Activated CD4-positive, alpha-beta T cell treated with anti-CD3 and anti-CD28 coated beads, Interleukin-2, Interleukin-4, amounts not matched to agents 100 ng/mL and 50 ng/mL, durations not matched to agents 16 hours and 8 hours (primary cell): ENCODE results near the gene PTGER3.

Experiments used
- DNase-seq: peaks from one replicate; pipeline ENCODE4 v3.0.0-alpha.2; 2020; ENCODE audit warnings: low spot score

The PTGER3 gene

DNA sequence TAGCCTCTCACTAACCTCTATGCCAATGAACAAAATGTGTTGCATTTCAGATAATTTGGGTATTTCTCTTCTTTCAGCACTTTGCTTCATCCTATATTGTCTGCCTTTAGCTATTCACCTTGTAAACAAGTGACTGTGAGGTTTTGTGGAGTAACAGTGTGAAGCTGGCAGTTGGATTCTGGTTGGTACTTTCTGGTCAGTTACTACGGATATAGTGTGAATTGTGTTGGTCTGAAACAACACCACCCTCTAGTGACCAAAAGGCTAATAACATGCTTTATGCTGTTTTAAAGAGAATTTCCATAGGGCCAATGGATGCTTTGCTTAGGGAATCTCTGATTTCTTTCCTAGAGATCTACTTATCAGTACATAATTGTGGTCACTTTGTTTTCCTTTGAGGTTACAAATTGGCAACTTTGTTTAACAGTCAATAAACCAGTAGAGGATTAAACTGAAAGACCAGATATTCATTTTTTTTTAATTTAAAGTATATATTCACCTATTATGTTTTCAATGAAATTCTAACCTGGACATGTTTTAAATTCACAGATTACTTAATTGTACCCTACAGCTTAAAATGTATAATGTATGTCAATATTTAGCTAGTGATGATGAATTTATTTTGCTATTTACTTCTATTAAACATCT lies 2.5 kb upstream of the PTGER3 start:
- peak; percentile 64 for DNase-seq

DNA sequence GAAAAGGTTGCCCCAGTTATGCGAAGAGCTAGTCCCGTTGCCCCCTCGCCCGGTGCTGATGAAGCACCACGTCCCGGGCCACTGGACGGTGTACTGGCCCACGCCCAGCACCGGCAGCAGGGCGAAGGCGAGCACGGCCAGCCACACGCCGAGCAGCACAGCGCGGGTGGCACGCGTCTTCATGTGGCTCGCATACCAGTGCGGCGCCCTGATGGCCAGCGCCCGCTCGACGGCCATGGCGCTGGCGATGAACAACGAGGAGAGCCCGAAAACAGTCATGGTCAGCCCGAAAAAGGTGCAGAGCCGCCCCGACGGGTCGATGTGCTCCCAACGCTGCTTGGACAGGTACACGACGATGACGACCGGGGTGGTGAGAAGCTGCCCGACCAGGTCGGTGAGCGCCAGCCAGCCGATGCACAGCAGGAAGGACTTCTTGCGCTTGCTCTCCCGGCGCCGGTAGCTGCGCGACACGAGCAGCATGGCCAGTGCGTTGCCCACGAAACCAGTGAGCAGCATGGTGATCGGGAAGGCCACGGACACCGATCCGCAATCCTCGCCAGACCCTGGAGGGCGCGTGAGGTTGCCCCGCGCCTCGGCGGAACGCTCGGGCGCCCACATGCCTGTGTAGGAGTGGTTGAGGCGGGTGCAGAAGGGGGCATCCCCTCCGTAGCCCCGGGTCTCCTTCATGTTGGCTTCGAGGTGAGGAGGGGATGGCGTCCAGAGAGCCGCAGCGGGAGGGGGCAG lies 553 bp downstream of the PTGER3 start:
- DNase-seq = no peak

DNA sequence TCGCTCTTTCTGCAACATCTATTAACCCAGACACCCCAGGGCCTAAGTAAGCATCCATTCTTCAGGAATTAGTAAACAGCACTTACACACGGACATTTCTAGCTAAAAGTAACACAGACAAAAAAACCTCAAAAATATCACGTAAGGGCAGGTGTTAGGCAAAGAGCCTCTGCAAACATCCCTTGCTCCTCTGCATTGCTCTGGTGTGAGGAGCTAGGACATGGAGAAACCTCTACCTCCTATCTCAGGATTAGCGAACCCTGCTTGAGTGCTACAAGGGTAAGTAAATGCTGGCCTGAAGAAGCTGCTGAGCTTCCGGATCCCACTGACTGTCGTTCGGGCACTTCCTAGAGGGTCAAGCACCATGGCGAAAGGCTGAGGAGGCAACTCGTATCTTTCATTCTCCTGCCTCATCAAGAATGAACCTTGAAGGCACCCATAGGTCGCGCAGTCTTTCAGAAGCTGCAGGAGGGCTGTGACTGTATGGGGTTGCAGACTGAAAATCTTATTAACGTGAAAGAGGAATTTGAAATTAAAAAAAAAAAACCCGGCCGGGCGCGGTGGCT lies 2.1 kb downstream of the PTGER3 start:
- no peak for DNase-seq

DNA sequence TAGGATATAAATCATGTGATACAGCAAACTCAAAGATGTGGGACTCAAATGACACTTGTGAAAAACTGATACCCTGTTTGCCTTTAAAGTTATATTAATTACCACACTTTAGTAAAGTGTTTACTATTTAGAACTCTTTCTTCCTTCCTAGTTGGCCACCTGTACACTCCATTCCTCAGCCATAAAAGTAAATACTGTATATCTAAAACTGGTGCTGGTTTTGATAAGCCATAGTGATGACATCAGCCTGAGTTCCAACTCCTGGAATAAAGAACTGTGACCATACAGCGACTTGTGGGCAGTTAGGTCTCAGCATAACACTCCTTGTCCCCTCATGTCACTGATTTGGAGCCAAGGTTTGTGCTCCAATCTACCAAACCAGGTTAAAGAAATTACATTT lies 2.8 kb downstream of the PTGER3 start:
- no peak for DNase-seq

DNA sequence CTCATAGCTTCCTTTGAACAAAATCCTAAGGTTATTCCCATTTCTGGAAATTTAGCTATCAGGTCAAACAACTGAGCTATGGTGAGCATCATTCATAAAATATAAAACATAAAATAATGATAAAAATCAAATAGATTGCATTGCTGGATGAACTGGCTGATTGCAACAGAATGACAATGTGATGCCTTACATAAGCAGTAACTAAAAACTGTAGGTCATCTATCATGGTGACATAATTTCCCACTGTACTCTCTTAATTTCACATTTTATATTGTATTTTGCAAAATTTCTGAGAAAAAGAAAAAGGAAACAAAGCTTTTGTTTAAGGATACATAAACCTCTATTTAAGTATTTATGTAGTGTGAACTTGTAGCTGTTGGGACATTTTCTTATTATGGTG lies 4.6 kb downstream of the PTGER3 start:
- no peak for DNase-seq

DNA sequence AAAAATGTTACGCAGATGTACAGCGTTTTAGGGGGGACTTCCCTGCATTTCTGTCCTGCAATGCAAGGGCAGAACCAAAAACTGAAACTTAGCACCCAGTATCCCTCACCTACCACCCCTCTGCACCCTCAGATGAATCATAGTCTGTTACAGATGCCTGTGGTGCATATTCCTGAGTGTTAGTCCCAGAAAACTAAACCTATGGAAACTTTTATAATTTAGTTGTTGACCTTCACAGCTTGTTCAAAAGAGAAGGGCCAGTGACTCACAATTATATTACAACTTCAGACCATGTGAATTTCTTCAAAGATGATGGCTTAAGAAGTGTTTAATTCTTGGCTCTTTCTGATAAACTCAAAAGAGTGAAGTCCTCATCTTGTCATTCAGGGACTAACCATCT lies 5.8 kb downstream of the PTGER3 start:
- no peak for DNase-seq

DNA sequence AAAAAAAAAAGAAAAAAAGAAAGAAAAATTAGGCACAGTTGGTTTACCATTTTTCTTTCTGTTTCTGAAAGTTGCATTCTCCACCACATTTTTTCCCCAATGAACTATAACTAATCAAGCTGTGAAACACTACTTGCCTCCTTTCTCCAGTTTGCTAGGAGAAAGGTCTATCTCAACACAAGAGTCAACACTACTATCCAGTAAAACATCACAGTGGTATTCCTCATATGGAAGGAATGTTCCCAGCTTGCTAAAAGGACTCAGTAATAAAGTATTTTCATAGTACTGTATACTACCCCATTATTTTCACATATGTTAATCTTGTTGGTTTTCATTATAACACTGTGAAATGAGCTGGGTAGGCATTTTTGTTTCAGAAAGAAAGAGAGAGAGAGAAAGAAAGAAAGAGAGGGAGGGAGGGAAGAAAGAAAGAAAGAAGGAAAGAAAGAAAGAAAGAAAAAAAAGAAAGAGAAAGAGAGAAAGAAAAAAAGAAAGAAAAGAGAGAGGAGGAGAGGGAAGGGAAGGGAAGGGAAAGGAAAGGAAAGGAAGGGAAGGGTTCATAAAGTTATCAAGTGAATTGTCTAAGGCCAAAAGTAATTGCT lies 7.9 kb downstream of the PTGER3 start:
- no peak for DNase-seq

DNA sequence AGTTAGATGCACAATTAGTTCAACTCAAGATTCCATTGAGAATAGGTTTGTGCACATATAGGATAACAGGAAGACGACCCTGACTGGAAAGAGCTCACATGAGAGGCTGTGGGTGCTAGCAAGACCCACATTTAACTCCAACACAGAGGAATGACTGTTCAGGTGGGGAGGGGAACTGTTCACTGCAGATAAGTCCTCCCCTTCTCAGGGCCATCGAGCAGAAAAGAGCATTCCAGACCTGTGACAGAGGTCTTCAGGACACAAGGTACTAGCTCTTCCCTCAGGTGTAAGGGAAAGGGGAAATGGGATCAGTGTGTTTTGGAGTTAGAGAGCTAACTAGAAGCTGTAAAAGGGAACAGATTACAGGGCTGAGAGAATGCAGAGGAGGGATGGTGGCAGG lies 8.7 kb downstream of the PTGER3 start:
- DNase-seq = no peak

DNA sequence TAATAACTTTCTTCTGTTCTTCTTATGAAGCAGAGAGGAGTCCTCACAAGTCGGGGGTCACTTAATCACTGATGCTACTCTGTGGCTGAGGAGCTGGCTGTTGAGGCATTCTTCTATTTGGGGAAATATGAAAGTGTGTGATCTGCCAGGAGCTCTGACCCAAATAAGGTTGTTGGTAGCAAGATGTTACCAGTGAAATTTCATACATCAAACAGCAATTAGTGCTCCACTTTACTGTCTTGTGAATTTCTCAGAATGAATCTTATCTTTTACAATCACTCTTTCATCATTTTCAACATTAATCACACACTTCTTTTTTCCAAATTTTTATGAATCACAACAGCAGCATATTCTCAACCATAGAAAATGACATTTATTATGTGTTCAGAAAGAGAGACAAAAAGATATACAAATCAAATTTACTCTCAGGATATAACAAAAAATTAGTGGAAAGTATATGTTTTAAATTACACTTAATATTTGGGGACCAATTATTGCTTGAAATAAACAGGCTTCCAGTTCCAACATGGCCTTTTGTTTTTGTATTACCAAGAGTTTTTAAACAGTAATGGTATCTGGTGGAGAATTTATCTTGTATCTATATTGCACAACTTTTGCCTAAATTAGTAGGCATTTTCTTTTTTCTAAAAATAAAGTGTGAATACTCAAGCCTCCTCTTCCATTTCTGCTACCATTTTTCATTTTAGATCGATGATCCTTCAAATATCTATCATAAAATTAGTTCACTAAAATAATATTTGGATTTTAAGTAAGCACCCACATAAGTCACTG lies 9.6 kb downstream of the PTGER3 start:
- peak; percentile 23 for DNase-seq

DNA sequence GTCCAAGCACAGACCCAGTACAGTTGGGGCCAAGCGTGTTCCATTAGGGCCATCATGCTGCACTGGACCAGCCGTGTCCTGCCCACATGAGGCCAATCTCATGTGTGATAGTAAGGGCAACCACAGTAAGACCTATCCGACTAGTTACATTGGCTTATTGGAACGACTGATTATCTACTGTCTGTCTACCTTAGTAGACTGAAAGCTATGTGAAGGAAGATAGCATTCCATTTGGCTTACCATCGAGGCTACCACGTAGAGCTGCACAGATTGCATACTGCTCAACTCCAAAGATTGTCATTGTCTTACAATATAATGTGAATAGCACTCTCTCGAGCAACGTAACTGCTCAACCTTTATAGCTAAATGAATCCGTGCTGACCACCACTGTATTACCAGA lies 10.6 kb downstream of the PTGER3 start:
- no peak for DNase-seq

DNA sequence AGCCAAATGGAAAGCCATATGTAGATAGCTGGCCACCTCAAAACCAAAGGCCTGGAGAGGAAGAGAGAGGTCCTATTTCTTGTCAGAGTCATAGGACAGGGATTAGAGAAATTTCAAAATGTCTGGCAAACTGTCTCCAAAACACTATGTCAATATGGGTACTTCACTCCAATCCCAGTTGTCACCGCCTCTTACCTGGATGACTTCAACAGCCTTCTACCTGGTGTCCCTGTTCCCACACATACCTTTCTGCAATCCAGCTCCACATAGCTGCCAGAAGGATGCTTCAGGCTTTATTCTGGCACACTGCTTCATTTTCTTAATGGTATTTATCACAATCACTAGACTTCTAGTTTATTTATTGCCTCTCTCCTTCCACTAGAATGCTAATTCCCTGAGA lies 14.5 kb downstream of the PTGER3 start:
- DNase-seq = no peak

DNA sequence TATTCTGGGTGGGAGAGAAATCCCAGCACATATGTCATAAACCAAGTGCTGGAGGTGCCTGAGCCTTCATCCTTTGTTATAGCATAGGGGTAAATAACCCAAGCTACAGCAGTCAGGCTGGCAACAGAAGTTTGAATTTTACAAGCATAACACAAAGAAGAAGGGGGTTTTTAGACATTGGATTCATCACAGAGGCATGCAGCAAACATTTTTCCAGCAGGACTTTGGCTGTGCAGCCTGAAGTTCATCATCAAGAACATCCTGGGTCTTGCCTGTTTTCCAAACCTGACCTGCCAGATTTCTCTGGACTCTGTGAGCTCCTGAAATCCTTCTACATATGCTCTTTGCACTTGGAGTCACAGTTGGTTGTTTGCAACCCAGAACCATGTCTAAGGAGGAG lies 16.2 kb downstream of the PTGER3 start:
- DNase-seq = no peak

DNA sequence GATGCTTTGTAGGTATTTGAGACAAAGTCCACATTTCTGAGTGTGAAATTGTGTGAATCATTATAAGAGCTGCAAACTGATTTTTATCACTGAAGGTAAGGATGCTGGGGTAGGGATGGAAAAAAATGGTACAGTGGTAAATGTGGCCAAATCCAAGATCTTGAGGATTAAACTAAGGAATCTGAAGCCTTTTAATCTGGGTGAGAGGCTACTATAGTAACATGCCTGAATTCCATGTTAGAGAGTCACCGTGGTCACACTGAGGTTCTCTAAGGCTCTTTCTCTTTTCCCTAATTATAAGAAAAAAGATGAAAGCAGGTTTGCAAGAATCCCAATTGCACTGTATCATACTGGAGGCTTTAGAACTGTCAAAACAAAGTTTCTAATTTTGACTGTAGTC lies 17.6 kb downstream of the PTGER3 start:
- no peak for DNase-seq

DNA sequence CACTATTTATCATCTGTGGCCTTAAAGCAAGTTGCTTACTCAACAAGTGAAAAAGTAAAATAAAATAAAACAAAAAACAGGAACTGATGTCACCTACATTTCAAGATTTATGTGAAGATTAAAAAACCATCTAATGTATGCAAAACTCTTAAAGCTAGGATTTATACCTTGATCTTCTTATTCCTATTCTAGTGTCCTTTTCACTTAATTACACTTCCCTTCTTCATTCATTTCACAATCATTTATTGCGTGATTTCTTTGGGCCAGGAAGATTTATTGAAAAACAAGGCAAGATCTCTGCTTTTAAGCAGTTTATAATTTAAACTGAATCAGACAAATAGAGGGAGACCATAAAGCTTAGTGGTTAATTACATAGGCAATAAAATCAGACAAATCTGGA lies 18.6 kb downstream of the PTGER3 start:
- DNase-seq = no peak

DNA sequence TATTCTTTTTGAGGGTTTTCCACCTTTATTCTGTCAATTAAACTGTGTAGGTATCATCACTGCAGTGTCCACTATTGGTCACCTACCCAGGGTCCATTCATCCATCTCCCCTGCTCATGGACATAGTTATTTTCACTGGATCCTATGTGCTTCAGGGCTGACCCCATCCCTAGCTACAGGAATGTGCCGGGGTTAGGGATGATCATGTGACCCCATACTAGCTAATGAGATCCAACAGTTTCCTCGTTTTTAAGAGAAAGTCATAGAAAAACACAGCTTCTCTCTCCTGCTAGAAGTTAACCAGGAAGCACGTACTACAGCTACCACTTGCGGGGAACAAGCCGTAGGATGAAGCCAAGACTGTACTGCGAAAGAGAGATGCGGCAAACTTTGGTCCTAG lies 19.6 kb downstream of the PTGER3 start:
- DNase-seq = no peak

DNA sequence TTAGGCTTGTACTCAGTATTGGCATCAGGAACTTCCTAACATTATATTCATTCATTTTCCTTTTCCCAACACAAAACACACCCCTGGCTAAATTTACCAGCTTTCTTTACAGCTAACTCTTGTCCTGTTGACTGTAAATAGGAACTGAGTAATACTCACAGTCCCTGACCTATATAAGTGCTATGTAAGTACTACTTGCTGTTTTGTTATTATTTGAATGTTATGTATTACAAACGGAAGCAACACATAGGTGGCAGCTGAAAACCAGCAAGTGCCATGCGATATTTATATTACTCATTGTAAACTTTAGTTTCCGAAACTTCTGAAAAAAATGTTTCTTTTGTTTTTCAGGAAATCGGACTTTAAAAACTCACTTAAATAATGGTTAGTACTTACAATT lies 21.5 kb downstream of the PTGER3 start:
- DNase-seq = no peak

DNA sequence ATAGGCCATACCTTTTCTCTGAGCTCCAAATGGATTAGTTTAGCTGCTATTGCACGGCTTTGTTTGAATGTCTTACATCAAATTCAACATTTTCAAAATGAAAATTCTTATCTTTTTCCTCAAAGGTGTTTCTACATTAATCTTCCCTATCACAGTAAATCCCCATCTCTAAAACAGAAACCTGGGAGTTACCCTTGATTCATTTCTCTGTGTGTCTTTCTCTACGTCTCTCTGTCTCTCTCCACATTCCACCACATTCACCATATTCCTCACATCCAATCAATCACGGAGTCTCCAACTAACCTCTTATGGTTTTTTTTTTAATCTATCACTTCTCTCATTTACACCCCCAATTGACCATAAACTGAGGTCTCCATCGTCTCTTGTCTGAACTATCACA lies 24.1 kb downstream of the PTGER3 start:
- DNase-seq = no peak

DNA sequence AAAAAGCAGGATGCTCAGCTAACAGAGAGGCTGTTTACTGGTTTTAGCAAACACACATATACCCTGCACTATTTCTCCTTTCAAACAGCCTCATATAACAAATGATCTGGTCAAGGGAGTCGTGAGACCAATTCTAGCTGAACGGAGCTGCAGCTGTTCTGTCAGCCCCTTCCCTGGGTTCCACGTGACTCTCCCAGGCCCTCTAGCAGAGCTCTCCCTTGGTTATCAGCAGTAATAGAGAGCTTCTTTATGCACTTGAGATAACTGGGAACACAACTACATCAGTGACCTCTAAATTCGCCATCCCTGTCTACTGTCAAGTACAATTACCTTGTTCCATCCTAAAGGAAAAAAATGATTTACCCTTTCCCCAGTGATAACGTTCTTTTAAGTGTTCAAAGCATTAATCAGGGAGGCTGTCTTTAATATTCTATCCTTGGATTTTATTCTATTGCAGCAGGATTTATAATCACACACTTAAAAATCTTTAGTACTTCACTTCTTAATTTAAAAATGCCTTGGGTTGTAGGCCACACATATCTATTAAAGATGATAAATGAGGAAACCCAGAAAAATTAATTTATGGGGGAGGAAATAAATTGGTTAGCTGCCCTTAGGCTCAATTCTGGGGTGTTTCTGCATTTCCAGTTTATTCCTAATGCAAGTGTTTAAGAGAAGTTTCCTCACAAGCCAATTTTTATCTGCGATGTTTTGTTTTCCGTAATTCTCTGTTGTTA lies 28.2 kb downstream of the PTGER3 start:
- DNase-seq = no peak

DNA sequence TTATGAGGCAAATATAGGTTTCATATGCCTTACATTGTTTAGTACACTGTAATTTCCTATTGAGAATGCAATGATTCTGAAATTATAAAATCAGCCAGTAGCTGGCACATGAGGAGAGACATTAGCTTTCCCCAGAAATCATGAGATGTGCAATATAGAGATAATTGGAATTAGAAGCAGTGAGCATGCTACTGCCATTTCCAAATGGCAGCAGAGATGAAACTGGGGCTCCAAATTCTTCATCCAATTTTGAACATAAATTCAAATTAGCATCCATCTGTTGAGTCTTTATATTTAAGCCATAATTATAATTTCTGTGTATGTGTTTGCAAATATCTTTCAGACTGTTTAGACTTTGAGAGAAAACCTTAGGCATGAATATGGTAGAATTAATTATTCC lies 28.8 kb downstream of the PTGER3 start:
- no peak for DNase-seq

DNA sequence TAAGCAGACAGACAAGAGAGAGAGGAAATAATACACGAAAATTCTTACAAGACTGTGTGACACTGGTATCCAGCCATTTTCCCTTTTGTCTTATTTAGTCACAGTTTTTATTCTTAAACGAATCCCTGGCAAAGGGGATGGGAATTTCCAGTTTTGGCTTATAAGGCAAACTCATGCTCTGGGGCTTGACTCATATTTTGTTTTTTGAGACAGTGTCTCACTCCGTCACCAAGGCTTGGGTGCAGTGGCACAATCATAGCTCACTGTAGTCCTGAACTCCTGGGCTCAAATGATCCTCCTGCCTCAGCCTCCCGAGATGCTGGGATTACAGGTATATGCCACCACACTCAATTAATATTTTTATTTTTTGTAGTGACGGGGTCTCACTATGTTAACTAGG lies 31.9 kb downstream of the PTGER3 start:
- no peak for DNase-seq

DNA sequence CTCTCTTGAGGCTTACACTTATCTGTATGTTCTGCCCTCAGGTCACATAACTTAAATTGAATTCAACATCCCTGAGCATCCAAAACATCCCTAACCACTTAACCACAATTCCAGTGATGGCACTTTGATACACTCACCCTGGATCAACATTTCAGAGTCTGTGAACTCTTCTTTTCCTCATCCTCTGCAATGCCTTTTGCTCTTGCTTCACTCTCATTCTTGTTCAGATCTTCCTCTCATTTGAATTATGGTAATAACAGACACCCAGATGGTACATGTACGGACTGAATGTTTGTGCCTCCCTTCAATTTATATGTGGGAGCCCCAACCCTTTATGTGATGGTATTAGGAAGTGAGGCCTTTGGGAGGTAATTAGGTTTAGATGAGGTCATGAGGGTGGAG lies 33.4 kb downstream of the PTGER3 start:
- no peak for DNase-seq
